Tibial nerve (tissue), 4 donors: ENCODE measurements around the gene PPM1L. TPM values are rescaled to one million over a fixed set of nuclear protein-coding genes. Genes with fewer than 3 reads are reported as not detected.

ENCODE experiments used
- DNase-seq, 2 donors: peaks; one replicate each; pipeline ENCODE4 v3.0.0-alpha.2; 2019; ENCODE audit warnings: low spot score in 2 of 2
- H3K27ac ChIP-seq, 4 donors: fragments of 200-600 bp; sonication (generic) in 3 of 4; one replicate each; pipeline ENCODE4 v1.5.1; 2017 to 2019; ENCODE audit warnings: mild to moderate bottlenecking in 1 of 4
- H3K27me3 ChIP-seq, 2 donors: fragments of 200-600 bp; sonication (generic) in 1 of 2; one replicate each; pipeline versions ENCODE4 v1.5.1 to v1.6.0; 2017 to 2019
- H3K36me3 ChIP-seq, 3 donors: fragments of 200-600 bp; sonication (generic); one replicate each; pipeline ENCODE4 v1.5.1; 2018 to 2019
- H3K4me1 ChIP-seq, 4 donors: fragments of 200-600 bp; sonication (generic) in 3 of 4; one replicate each; pipeline ENCODE4 v1.5.1; 2017 to 2019
- H3K4me3 ChIP-seq, 4 donors: fragments of 200-600 bp; sonication (generic) in 3 of 4; one replicate each; pipeline ENCODE4 v1.5.1; 2017 to 2019; ENCODE audit warnings: mild to moderate bottlenecking in 1 of 4, moderate library complexity in 1 of 4
- H3K9me3 ChIP-seq, 4 donors: fragments of 200-600 bp; sonication (generic) in 3 of 4; one replicate each; pipeline ENCODE4 v1.5.1; 2017 to 2019
- EP300 ChIP-seq, 2 donors: sonication (generic); formaldehyde crosslinking; IDR thresholded peaks; one replicate each; pipeline ENCODE4 v1.6.1; 2017; ENCODE audit warnings: antibody characterized with exemption in 2 of 2, mild to moderate bottlenecking in 1 of 2
- POLR2A ChIP-seq, 2 donors: fragments of 450-650 bp; IDR thresholded peaks; one replicate each; pipeline ENCODE4 v1.6.1; 2017; ENCODE audit warnings: antibody characterized with exemption in 2 of 2, mild to moderate bottlenecking in 2 of 2, moderate library complexity in 2 of 2
- WGBS, 2 donors: methylation state at CpG; one replicate each; pipeline ENCODE4 v1.1.5; 2018; 5-methylcytosine and 5-hydroxymethylcytosine counted together
- total RNA-seq, 4 donors: library from RNA; depleted of rRNA; stranded (reverse); fragments of >200 nt; gene quantifications; one replicate each; pipeline ENCODE4 v1.1.0, GENCODE V29; 2016
- TF ChIP-seq, protein P1 (sequence below), 5 experiments: fragments of 200-600 bp in 3 of 5; fragments of 450-650 bp in 2 of 5; sonication (generic) in 3 of 5; IDR thresholded peaks; one replicate each; pipeline ENCODE4 v1.5.1; 2016 to 2019; ENCODE audit warnings: antibody characterized with exemption in 5 of 5, mild to moderate bottlenecking in 3 of 5, moderate library complexity in 2 of 5

The PPM1L gene
- total RNA-seq, 4 donors from 2014 or later: 13.2 to 41.0 (median 24.3) TPM

DNA sequence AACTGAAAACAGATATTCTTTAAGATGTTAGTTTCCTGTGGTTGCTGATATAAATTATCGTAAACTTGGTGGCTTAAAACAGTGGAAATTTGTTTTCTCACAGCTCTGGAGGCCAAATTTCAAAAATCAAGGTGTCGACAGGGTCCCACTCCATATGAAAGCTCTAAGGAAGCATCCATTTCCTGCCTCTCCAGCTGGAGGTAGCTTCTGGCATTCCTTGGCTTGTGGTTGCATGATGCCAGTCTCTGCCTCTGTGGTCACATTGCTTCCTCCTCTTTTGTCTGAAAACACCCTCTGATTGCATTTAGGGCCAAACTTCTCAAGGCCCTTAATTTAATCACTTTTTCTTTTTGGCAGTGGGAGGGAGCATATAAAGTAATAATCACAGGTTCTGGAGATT lies 96.8 kb downstream of the PPM1L start:
- H3K27me3 ChIP-seq: no peaks in the 10 kb centered on the region
- TF ChIP-seq POLR2A (IDR thresholded peaks at IDR 0.05): no peak
- no peak for TF ChIP-seq EP300 (IDR thresholded peaks at IDR 0.05)
- TF ChIP-seq, protein P1, sequence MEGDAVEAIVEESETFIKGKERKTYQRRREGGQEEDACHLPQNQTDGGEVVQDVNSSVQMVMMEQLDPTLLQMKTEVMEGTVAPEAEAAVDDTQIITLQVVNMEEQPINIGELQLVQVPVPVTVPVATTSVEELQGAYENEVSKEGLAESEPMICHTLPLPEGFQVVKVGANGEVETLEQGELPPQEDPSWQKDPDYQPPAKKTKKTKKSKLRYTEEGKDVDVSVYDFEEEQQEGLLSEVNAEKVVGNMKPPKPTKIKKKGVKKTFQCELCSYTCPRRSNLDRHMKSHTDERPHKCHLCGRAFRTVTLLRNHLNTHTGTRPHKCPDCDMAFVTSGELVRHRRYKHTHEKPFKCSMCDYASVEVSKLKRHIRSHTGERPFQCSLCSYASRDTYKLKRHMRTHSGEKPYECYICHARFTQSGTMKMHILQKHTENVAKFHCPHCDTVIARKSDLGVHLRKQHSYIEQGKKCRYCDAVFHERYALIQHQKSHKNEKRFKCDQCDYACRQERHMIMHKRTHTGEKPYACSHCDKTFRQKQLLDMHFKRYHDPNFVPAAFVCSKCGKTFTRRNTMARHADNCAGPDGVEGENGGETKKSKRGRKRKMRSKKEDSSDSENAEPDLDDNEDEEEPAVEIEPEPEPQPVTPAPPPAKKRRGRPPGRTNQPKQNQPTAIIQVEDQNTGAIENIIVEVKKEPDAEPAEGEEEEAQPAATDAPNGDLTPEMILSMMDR (IDR thresholded peaks at IDR 0.05): no peak
- WGBS, 2 donors: 94% methylated on average over 2 of the region's 2 CpGs

DNA sequence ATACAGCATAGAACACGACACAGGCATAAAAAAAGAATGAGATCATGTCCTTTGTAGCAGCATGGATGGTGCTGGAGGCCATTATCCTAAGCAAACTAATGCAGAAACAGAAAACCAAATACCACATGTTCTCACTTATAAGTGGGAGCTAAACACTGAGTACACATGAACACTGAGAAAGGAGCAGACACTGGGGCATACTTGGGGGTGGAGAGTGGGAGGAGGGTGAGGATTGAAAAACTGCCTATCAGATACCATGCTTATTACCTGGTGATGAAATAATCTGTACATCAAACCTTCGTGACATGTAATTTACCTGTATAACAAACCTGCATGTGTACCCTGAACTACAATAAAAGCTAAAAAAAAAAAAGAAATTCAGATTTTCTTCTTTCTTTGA lies 100.4 kb downstream of the PPM1L start:
- peaks cover 0 to 21% (median 5%) of the 10 kb centered on the region in 4 donors for H3K4me1 ChIP-seq
- H3K27ac ChIP-seq: no peak overlapping the region
- TF ChIP-seq POLR2A (IDR thresholded peaks at IDR 0.05) (no peak), EP300 (IDR thresholded peaks at IDR 0.05) (no peak)
- TF ChIP-seq, protein P1 (IDR thresholded peaks at IDR 0.05): no peak
- H3K9me3 ChIP-seq: no peaks in the 10 kb centered on the region
- no peaks in the 10 kb centered on the region for H3K36me3 ChIP-seq
- 72 to 80% methylated on average over 2 of the region's 2 CpGs for WGBS, 2 donors
- no peak overlapping the region for H3K4me3 ChIP-seq
- no peak for DNase-seq
- H3K27me3 ChIP-seq: no peaks in the 10 kb centered on the region

More for the DNA sequence above, 96.8 kb downstream of the PPM1L start:
- DNase-seq: no peak
- no peaks in the 10 kb centered on the region for H3K36me3 ChIP-seq
- no peaks in the 10 kb centered on the region for H3K9me3 ChIP-seq
- H3K27ac ChIP-seq: no peak overlapping the region
- no peak overlapping the region for H3K4me3 ChIP-seq
- peaks cover 0 to 16% (median 5%) of the 10 kb centered on the region in 4 donors for H3K4me1 ChIP-seq

GRCh38 chr3:160857476-160858119 lies 101.6 kb downstream of the PPM1L start:
- no peak for DNase-seq
- H3K36me3 ChIP-seq: no peaks in the 10 kb centered on the region
- peaks cover 0 to 21% (median 5%) of the 10 kb centered on the region in 4 donors for H3K4me1 ChIP-seq
- TF ChIP-seq POLR2A (IDR thresholded peaks at IDR 0.05): no peak
- TF ChIP-seq, protein P1 (IDR thresholded peaks at IDR 0.05): no peak
- no peak overlapping the region for H3K27ac ChIP-seq
- H3K27me3 ChIP-seq: no peaks in the 10 kb centered on the region
- no peak overlapping the region for H3K4me3 ChIP-seq
- WGBS, 2 donors: 37 to 47% methylated on average over 2 of the region's 2 CpGs
- H3K9me3 ChIP-seq: no peaks in the 10 kb centered on the region

DNA sequence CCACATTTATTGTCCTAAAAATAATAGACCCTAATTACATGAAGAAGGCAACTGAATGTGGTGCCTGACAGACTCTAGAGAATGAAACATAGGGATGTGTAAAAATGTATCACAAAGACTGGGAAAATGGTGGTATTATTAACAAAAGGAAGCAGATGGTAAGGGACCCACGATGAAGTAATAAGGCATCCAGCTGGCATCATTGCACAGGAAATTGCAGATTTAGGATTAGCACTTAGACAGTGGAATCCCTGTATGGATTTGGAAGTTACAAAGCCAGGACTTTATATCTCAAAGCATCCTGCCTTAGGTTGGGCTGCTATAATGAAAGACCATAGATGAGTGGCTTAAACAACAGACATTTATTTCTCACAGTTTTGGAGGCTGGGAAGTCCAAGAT lies 104.3 kb downstream of the PPM1L start:
- H3K9me3 ChIP-seq: no peaks in the 10 kb centered on the region
- no peaks in the 10 kb centered on the region for H3K27me3 ChIP-seq
- H3K4me3 ChIP-seq: no peak overlapping the region
- H3K36me3 ChIP-seq: no peaks in the 10 kb centered on the region
- TF ChIP-seq, protein P1 (IDR thresholded peaks at IDR 0.05): no peak
- TF ChIP-seq EP300 (IDR thresholded peaks at IDR 0.05) (no peak), POLR2A (IDR thresholded peaks at IDR 0.05) (no peak)
- H3K27ac ChIP-seq: no peak overlapping the region
- WGBS, 2 donors: 53 to 56% methylated on average over 1 of the region's 1 CpG
- DNase-seq: no peak
- peaks cover 0 to 21% (median 5%) of the 10 kb centered on the region in 4 donors for H3K4me1 ChIP-seq

GRCh38 chr3:160869825-160870224 lies 113.8 kb downstream of the PPM1L start:
- H3K4me1 ChIP-seq: peaks cover 0 to 12% (median 0%) of the 10 kb centered on the region in 4 donors
- no peak for DNase-seq
- H3K27ac ChIP-seq: no peak overlapping the region
- H3K4me3 ChIP-seq: no peak overlapping the region
- no peaks in the 10 kb centered on the region for H3K27me3 ChIP-seq
- no peaks in the 10 kb centered on the region for H3K9me3 ChIP-seq
- 58 to 65% methylated on average over 2 of the region's 2 CpGs for WGBS, 2 donors
- no peaks in the 10 kb centered on the region for H3K36me3 ChIP-seq
- TF ChIP-seq, protein P1 (IDR thresholded peaks at IDR 0.05): no peak
- no peak for TF ChIP-seq POLR2A (IDR thresholded peaks at IDR 0.05)
- no peak for TF ChIP-seq EP300 (IDR thresholded peaks at IDR 0.05)
